Uterus (tissue), 2 donors: Measurements from ENCODE around the gene CLDN12.

Experiments used
- CTCF ChIP-seq, 4 experiments: fragments of 200-600 bp in 2 of 4; fragments of 450-650 bp in 2 of 4; sonication (generic) in 2 of 4; IDR thresholded peaks; one replicate each; pipeline ENCODE4 v1.5.1; 2016 to 2019; ENCODE audit warnings: antibody characterized with exemption in 4 of 4, mild to moderate bottlenecking in 2 of 4, moderate library complexity in 1 of 4
- POLR2A ChIP-seq, 2 donors: fragments of 450-650 bp; IDR thresholded peaks; one replicate each; pipeline ENCODE4 v1.6.1; 2016; ENCODE audit warnings: antibody characterized with exemption in 2 of 2, mild to moderate bottlenecking in 1 of 2, moderate library complexity in 1 of 2

GRCh38 chr7:90445633-90446032 lies 42.4 kb downstream of the CLDN12 start:
- TF ChIP-seq CTCF (IDR thresholded peaks at IDR 0.05) (no peak), POLR2A (IDR thresholded peaks at IDR 0.05) (no peak)
